Measurements from ENCODE around the gene ZNF491. TPM values are rescaled to one million over a fixed set of nuclear protein-coding genes. Genes with fewer than 3 reads are reported as not detected.

Gene ZNF491
- total RNA-seq, 1 donor from 2014 or later: 1.8 TPM

DNA sequence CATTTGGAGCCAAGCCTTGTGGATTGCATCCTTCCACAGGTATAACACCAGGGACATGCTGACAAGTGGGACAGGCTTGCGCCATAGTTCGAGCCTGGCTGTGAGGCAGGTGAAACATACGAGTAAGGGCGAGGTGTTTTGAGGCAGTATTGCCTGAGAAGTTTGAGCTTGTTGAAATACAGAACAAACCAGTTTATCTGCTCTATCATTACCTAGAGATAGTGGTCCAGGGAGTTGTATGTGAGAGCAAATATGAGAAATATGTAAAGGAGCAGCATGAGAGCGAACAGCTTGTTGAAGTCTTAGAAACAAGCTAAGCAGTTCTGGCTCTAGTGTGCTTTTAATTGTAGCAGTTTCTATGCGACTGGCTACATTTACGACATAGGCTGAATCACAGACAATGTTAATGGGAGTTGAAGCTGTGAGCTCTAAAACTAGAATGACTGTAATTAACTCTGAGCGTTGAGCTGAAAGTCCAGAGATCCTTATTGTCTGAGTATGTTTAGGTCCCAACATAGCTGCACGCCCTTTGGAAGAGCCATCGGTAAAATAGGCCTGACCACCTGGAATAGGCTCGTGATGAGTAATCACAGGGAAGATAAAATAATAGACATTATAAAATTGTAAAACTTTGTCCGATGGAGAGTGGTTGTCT is 58.4 kb downstream of the ZNF491 start:
- DNase-seq (ENCODE audit: low spot score): no peak

More for the DNA sequence above, 58.4 kb downstream of the ZNF491 start:
- intact Hi-C loops (cut with DNase I): no loop called here

Other genes with a start within 250 kb of the ZNF491 start
- 32.1 TPM for gene ELOF1, start 239.3 kb upstream of the ZNF491 start, total RNA-seq
- 1.5 TPM for gene ACP5, start 220.9 kb upstream of the ZNF491 start, total RNA-seq
- 6.4 TPM for gene ZNF627, start 201.0 kb upstream of the ZNF491 start, total RNA-seq
- 2.3 TPM for gene ZNF823, start 59.6 kb upstream of the ZNF491 start, total RNA-seq
- 5.8 TPM for gene ZNF441, start 31.5 kb upstream of the ZNF491 start, total RNA-seq
- 5.4 TPM for gene ZNF440, start 15.8 kb downstream of the ZNF491 start, total RNA-seq
- gene ZNF439, start 50.2 kb downstream of the ZNF491 start, total RNA-seq: 5.0 TPM
- gene ZNF69, start 89.3 kb downstream of the ZNF491 start, total RNA-seq: 2.7 TPM
- gene ZNF700, start 126.6 kb downstream of the ZNF491 start, total RNA-seq: 5.1 TPM
- gene ZNF763, start 166.5 kb downstream of the ZNF491 start, total RNA-seq: 3.1 TPM
- gene ZNF433, start 237.2 kb downstream of the ZNF491 start, total RNA-seq: 4.3 TPM